HPDE6-E6E7 (cell line): ENCODE results near the gene SLC6A3.
"Not testable (repeated sequence)": the region's sequence is repeated elsewhere in the genome, so short reads cannot be mapped to it uniquely, and the experiment has no call there.

Source experiments
- DNase-seq: peaks from one replicate; pipeline ENCODE4 v3.0.0; 2011; ENCODE audit warnings: missing footprints; ENCODE audit errors: extremely low spot score

SLC6A3 gene

DNA sequence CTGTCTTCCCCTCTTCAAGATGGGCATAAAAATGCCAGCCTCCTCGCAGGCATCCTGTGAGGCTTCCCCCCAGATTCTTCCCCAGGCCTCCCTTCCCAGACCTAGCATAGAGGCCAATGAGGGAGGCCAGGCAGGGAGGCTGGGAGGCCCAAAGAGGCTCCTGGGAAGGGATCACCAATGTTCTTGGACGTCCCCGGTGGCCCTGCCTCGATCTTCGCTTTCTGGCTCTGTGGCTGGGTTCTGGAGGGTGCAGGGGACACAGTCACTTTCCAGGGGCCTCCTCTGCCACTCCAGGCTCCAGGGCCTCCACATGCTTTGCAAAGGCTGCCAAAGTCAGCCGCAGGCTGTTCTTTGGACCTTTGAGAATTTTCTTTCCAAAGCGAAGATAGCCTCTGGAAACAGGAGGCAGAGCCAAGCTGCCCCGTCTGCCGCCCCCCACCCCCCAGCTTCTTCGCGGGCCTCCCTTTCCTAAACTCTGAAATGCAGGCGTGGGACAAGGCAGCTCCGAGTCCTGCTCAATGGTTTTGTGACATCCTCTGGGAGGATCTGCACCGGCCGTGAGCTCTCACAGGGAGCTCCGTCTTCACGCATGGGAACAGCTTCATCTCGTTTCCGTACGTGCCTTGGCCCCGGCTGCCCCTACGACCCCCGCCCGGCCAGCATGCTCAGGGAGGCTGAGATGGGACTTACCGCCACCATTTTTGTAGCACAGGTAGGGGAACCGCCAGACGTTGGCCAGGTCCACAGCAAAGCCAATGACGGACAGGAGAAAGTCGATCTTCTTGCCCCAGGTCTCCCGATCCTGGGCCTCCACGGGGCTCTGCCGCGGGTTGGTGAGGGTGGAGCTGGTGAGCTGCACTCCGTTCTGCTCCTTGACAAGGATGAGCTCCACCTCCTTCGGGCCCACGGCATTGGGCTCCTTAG lies 2.8 kb downstream of the SLC6A3 start:
- no peak for DNase-seq

DNA sequence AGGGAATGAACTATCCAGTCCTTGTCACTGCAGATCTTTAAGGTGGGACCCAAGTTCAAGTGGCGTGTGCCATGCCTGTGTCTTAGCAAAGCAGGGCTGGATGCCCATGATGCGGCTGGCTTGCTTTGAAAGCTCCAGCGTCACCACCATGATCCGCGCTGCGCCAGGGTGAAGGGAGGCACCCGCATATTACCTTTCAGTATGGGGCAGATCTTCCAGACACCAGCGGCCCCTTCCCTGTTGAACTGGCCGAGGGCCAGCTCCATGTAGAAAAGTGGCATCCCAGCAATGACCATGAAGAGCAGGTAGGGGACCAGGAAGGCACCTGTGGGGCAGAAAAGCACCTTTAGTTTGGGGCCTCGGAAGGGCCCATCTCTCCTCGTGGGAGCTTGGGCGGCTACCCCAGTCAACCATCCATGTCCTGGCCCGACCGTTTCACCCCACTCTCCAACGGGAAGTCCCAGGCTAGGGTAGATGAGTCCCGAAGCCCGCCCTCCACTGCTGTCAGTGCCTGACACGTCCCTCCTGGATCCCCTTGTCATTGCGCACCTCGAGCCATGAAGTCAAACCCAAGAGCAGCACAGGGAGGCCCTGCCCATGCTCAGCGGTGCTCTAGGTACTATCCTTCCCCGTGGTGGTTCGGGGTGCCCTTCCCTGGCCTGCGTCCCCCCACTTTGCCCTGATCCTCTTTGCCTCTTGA lies 3.9 kb downstream of the SLC6A3 start:
- DNase-seq = no peak

DNA sequence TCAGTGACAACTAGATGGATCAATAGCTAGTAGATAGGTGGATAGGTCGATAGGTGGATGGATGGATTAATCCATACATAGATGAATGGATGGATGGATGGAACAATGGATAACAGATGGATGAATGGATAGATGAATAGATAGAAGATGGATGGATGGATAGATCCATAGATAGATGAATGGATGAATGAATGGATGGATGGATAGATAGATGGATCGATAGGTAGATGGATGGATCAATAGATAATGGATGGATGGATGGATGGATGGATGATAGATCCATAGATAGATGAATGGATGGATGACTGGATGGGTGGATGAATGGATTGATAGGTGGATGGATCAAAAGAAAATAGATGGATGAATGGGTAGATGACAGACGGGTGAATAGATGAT lies 5.1 kb downstream of the SLC6A3 start:
- no peak for DNase-seq

DNA sequence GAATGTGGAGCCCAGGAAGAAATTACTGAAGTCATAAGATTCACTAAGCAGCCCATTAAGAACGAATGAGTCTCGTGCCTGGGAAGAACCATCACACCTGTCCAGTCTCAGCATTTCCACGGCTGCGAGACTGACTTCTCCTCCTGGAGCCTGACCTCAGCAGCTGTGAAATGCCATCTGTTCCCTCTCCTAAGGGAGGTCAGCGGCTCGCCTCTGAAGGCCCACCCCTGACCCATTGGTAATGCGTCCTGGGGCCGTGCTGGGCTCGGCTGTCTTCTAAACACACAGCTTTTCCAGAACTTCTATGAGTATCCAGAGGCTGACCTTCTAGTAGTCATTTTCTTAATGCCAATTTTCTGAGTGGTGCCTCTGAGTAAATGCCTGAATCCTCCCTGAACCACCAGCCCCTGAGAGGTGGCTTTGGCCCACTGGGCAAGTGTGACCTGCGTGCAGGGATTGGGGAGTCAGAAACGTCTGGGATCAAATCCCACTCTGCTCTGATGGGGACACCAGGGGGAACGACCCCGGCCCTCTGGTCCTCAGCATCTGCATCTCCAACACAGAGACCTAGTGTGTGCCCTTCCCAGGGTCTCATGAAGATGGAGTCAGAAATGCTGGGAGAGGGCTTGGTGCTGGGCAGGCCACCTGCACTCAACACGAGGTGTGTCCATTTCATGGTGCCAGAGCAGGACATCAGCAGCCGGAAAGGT lies 5.7 kb downstream of the SLC6A3 start:
- no peak for DNase-seq

DNA sequence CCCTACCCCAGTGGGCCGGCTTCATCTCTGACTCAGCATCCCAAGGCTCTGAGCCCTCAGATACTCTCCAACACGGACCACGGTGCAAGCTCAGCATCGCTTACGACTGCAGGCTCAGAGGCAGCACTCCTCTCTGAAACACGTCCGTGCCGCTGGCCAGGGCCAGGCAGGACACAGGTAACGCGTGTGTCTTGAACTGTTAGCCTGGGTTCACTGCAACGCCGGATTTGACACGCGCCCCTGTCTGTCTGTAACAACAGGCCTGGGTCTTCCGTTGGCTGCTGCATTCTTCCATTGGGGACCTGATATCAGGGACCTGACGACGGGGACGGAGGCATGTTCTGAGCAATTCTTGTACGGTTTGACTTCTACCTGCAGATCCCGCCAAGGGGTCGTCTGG lies 6.4 kb downstream of the SLC6A3 start:
- no peak for DNase-seq

DNA sequence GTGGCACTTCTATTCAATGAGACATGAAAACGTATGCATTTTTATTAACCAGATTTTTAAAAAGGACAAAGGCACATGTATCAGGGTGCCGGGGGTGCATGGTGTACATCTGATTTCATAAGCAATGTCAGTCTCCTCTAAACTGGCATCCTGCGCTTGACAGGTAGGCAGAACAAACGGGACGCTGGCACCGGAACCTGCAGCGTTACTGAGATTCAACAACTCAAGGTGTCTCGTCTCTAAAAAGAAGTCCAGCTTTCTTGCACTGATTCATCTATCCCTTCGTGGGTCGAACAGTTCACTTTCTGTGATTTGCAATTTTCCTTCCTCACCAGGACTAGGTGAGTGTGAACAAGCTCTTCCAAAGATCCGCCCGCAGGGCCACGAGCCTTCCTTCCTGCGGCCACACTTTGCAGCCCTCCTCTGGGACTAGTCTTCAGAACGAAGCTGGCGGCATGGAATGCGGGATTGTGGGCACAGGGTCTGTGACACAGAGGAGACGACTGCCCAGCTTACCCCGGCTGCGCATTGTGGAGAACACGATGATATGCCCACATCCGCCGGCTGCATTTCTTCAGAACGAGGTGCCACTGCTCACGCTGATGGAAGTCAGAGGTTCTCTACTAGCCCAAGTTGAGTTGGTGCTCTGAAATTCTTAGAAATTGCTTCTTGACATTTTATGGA lies 7.2 kb downstream of the SLC6A3 start:
- DNase-seq = no peak

DNA sequence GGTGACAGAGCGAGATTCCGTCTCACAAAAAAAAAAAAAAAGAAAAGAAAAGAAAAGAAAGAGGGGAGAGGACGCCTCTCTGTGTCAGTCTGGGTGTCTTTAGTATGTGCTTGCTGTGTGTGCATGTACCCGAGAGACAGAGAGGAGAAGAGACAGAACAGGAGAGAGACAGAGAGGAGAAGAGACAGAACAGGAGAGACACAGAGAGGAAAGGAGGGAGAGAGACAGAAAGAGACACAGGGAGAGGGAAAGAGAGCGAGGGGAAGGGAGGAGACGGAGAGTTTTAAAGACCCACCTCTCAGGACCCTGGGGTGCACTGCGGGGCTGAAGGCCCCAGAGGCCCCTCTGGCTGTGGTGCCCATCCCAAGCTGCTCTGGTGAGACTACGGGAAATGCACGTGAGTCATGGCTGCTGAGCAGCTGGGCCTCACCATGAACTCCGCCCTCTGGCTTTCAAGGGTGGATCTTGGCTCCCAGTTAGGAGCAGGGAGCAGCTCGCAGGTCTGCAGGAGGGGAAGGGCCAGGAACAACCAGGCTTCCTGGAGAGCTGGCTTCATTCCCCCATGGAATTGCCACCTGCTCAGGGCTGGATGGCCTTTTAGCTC lies 7.9 kb downstream of the SLC6A3 start:
- DNase-seq = peak; percentile 66

DNA sequence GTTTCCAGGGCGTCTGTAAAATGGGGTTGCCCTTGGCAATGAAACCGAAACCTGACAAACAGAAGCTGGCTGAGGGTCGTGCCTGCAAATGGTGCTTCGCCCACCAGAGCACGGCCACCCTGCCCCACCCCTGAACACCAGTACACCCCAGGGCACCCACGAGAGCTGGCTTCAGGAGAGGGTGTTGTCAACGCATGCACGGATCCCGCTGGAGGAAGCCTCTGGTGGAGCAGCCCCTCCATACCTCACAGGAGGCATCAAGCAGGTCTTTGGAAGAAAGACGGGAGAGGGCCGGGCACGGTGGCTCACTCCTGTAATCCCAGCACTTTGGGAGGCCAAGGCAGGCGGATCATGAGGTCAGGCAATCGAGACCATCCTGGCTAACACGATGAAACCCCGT lies 8.6 kb downstream of the SLC6A3 start:
- no peak for DNase-seq

DNA sequence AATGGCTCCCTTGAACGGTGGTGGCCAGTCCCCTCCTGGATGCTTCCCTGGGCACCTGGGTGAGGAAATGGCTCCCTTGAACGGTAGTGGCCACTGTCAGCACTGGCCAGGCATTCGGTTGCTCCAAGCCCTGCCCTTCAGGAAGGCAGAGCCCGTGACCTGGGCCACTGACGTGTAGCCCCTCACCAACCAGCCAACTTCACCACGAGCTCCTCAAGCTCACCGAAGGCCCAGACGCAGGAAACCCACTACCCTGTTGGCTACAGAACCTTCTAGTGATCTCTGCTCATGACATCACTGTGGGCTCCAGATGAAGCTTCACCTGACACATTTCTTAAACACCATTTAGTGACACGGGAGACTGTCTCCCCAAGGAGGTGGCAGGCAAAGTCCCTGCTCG lies 9.2 kb downstream of the SLC6A3 start:
- DNase-seq = no peak

DNA sequence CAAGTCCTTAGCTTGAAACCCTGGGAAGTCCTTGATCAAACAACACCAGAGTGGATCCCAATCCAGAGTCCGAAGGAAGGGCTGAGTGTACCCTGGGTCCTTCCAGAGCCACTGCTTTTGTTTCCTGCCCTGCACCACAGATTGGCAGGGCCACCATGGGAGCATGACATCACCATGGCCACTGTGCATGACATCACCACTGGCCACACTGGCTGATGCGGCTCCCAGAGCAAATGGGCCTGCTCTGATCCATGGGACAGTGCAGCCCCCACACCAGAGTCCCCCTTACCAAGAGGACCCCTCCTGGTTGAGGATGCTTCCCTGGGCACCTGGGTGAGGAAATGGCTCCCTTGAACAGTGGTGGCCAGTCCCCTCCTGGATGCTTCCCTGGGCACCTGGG lies 9.9 kb downstream of the SLC6A3 start:
- no peak for DNase-seq

DNA sequence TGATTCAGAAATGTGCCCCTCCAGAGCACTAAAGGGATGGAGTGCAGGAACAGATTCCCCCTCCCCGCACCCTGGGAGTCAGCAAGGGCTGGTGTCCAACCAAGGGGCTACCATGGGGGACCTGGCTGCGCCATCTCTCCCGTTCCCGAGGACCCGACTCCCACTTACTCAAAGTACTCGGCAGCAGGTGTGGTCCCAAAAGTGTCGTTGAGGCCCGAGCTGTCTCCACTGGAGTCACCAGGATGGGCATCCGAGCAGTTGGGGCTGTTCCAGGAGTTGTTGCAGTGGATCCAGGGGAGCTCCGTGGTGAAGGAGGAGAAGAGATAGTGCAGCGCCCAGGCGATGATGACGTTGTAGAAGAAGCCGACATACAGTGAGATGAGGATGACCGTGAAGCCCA lies 12.9 kb downstream of the SLC6A3 start:
- DNase-seq = no peak

DNA sequence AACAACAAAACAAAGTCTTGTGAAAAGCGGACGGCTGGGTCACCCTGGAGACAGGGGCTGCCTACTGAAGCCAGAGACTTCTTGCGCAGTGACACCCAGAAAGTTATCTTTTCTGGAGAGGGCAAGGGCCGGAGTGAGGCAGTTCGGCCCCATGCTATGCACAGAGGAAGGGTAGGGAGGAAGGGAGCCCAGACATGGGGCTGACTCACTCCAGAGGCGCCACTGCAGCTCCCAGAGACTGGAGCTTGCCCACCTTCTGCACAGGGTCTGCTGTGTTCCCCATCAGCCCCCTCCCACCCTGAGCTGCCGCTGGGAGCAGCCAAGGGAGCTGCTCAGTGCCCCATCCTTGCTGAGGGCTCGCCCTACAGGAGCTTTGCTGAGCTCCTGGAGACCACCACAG lies 13.3 kb downstream of the SLC6A3 start:
- DNase-seq = no peak

DNA sequence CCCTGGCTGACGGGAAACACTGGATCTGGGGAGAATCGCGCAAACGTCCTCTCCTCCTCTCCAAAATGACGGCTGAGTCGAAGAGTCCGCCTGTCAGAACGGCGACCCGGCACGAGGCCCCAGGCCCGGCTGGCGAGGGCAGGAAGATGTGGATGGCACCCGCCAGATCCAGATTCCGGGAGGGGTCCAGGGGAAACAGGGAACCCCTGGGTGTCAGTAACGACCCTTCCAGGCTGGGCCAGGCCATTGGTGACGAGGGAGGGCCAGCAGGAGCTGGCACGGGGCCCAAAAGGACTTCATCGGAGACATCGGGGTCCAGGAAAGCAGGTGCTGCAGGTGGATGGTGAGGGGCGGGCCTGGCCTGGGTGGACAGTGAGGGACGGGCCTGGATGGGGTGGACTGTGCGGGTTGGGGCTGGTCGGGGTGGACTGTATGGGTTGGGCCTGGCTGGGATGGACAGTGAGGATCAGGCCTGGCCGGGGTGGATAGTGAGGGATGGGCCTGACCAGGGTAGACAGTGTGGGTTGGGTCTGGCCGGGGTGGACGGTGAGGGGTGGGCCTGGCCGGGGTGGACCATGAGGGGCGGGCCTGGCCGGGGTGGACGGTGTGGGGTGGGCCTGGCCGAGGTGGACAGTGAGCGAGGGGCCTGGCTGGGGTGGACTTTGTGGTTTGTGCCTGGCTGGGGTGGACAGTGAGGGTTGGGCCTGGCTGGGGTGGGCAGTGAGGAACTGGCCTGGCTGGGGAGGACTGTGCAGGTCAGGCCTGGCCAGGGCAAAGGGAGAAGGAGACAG lies 14.0 kb downstream of the SLC6A3 start:
- DNase-seq = no peak

DNA sequence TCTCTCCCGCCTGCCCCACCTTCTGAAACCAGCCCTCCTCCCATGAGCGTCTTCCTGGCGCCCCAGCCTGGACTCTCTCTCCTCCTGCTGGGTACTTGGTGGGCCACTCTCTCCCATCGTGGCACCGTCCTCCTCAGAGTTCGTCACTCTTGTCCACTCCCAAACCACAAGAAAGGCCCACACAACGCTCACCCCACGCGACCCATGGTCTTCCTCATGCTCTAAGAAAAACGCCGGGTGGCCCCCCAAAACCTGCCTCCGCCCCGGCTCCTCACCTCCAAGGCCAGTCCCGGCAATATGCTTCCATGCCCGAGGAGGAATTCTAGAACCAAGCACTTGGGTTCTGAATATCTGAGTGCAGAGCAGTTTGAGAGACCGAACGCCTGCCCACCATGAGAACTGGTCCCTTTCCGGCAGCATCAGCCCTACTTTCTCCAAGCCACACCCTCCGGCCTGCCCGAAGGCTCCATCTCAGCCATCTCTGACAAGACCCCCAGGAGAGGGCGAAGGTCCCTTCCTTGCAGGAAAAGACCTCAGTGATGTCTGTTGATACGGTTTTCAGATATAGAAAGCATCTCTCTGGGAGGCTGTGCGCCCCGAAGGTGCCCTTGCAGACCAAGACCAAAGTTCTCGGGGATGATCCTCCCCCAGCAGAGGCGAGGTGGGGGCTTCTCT lies 15.0 kb downstream of the SLC6A3 start:
- DNase-seq = no peak

DNA sequence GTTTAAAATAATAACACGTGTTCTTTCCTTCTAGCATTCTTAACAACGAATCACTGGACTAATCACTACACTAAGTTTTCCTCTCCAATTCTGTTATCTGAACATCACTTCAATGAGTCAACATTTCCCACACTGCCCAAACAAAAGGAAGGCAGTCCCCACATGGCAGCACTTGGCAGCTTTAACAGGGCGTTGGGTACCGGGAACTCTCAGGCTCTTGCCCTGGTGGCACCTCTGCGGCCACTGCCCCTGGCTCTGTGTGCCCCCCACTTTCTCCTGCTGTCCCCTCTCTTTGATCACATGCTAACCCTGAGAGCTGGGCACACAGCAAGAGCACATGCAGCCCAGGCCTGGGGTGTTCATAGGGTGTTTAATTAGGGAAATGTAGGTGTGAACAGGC lies 15.7 kb downstream of the SLC6A3 start:
- no peak for DNase-seq

DNA sequence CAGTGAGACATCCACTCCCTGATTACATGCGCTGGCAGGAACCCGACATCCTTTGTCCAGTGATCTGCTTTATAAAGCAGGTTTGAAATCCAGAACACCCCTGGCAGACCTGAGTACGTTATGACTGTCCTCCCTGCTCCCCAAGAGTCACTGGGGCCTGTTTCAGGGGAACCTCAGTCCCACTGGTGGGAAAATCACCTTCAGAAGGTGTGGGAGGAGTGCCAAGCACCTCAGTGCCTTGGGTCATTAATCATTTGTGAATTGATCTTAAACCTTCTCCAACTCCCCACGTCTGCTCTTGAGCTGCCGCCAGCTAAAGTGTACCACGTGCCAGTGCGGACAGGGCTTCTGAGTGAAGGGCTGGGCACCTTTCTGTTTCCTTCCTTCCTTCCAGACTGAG lies 16.2 kb downstream of the SLC6A3 start:
- DNase-seq = no peak

DNA sequence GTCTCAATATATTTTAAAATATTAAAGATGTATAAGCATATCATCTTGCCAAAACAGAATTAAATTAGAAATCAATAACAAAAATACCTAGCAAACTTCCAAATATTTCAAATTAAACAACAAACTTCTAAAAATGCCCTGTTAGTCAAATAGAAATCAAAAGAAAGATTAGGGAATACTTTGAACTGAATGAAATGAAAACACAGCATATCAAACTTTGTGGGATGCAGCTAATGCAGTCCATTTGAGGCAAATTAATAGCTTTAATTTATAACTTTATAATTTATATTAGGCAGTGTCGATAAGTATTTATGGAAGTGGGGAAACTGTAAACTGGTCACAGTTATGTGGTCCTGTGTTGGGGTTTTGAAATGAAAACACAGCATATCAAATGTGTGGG lies 17.1 kb downstream of the SLC6A3 start:
- no peak for DNase-seq

DNA sequence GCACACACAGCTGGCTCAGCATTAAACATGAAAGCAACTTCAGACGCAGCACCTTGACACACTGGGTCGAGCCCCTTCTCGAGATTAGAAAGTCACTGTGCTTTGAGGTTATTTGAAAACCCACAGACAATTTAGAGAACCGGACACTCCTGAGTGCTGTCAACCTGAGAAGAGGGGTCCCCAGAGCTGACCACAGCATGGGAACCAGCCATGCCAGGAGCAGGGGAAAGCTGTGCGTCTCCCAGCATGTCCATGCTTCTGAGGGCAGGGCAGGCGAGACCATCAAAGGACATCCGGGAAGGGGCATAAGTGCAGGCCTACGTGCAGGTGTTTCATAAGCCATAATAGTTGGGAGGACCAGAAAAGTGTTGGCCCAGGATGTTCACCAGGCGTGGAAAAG lies 20.5 kb downstream of the SLC6A3 start:
- DNase-seq = no peak

DNA sequence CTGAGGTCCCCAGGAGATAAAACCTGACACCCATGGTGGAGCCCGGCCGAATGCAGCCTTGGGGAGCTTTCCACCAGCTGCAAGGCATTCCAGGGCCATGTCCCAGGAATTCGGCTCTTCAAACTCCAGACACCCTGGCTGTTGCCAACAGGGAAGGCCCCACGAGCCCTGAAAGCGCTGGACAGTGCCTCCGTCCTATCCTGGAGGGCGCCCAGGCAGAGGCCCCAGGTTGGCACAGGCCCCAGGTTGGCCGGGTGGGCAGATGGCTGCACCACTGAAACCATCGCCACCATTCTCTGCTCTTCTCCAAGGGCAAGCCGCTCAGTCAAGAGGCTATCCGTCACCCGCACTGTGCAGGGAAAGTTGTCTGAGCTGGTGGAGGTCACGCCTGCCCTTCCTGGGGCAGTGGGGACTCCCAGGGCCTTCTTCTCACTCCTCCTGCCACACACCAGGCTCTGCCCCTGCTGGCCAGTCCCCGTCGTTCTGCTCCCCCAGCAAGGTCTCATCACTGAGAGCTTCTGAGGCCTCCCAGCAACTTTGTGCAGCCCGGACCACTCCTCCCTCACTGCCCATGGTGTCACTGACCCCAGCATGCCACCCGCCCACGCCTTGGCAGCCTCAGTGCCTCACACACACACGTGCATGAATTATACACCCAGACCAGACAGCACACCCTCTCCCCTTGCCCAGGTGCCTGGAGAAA lies 21.2 kb downstream of the SLC6A3 start:
- no peak for DNase-seq

DNA sequence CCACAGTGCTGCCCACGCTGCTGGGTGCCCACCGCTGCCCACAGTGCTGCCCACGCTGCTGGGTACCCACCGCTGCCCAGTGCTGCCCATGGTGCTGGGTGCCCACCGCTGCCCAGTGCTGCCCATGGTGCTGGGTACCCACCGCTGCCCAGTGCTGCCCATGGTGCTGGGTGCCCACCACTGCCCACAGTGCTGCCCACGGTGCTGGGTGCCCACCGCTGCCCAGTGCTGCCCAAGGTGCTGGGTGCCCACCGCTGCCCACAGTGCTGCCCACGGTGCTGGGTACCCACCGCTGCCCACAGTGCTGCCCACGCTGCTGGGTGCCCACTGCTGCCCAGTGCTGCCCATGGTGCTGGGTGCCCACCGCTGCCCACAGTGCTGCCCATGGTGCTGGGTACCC lies 22.7 kb downstream of the SLC6A3 start:
- DNase-seq = not testable (repeated sequence)
